NT2/D1 (cell line): ENCODE data around the gene EEFSEC.

Experiments
- DNase-seq: peaks from one replicate; pipeline ENCODE4 v3.0.0-alpha.2; 2011; ENCODE audit warnings: low read depth, low spot score
- H3K27me3 ChIP-seq: 2 replicates; pipeline ENCODE4 v1.6.0; 2011; ENCODE audit warnings: mild to moderate bottlenecking; ENCODE audit not compliant: insufficient read length, insufficient read depth
- H3K36me3 ChIP-seq: 2 replicates; pipeline ENCODE4 v1.6.1; 2011; ENCODE audit warnings: mild to moderate bottlenecking, low read length, mixed read lengths; ENCODE audit not compliant: insufficient read depth, insufficient read length
- H3K4me1 ChIP-seq: 2 replicates; pipeline ENCODE4 v1.5.1; 2011; ENCODE audit not compliant: insufficient read depth, insufficient read length
- H3K4me3 ChIP-seq: 2 replicates; pipeline ENCODE4 v1.5.1; 2011; ENCODE audit warnings: low read depth; ENCODE audit not compliant: insufficient read length
- H3K9ac ChIP-seq: 2 replicates; pipeline ENCODE4 v1.6.0; 2011; ENCODE audit warnings: low read depth; ENCODE audit not compliant: insufficient read length
- H3K9me3 ChIP-seq: 2 replicates; pipeline ENCODE4 v1.5.1; 2011; ENCODE audit warnings: mild to moderate bottlenecking, low read length; ENCODE audit not compliant: insufficient read depth
- SUZ12 ChIP-seq: IDR thresholded peaks from 2 replicates; pipeline ENCODE4 v1.6.1; 2011; ENCODE audit not compliant: insufficient read length, insufficient read depth; ENCODE audit errors: extremely low read depth
- YY1 ChIP-seq: IDR thresholded peaks from 2 replicates; pipeline ENCODE4 v1.6.1; 2011; ENCODE audit not compliant: insufficient read length, insufficient read depth
- ZNF274 ChIP-seq: IDR thresholded peaks from 2 replicates; pipeline ENCODE4 v1.6.1; 2011; ENCODE audit warnings: mild to moderate bottlenecking, low read depth, low read length

EEFSEC gene

GRCh38 chr3:128344052-128344735 lies 190.9 kb downstream of the EEFSEC start:
- H3K36me3 ChIP-seq, result peaks cover 12% of the 10 kb centered on the region
- H3K9ac ChIP-seq, result no peak overlapping the region

GRCh38 chr3:128345196-128345595 lies 191.9 kb downstream of the EEFSEC start:
- no peak overlapping the region for H3K4me3 ChIP-seq
- H3K4me1 ChIP-seq, result peaks cover 20% of the 10 kb centered on the region
- no peak for TF ChIP-seq SUZ12
- TF ChIP-seq YY1, result no peak
- no peak for TF ChIP-seq ZNF274
- peaks cover 12% of the 10 kb centered on the region for H3K36me3 ChIP-seq
- no peaks in the 10 kb centered on the region for H3K9me3 ChIP-seq
- no peak for DNase-seq
- H3K27me3 ChIP-seq, result no peaks in the 10 kb centered on the region
- no peak overlapping the region for H3K9ac ChIP-seq

More at GRCh38 chr3:128344052-128344735, 190.9 kb downstream of the EEFSEC start:
- no peaks in the 10 kb centered on the region for H3K27me3 ChIP-seq
- DNase-seq, result no peak
- TF ChIP-seq ZNF274 (no peak), SUZ12 (no peak), YY1 (no peak)
- H3K4me1 ChIP-seq, result peaks cover 13% of the 10 kb centered on the region
- no peaks in the 10 kb centered on the region for H3K9me3 ChIP-seq
- no peak overlapping the region for H3K4me3 ChIP-seq

GRCh38 chr3:128346562-128346961 lies 193.3 kb downstream of the EEFSEC start:
- no peak for TF ChIP-seq ZNF274
- TF ChIP-seq YY1, result no peak
- no peak for TF ChIP-seq SUZ12
- H3K27me3 ChIP-seq, result no peaks in the 10 kb centered on the region

GRCh38 chr3:128347282-128347681 lies 194.0 kb downstream of the EEFSEC start:
- Histone ChIP-seq H3K36me3 (peaks cover 10% of the 10 kb centered on the region), H3K4me1 (peaks cover 13% of the 10 kb centered on the region), H3K9me3 (no peaks in the 10 kb centered on the region), H3K9ac (no peak overlapping the region), H3K27me3 (no peaks in the 10 kb centered on the region), H3K4me3 (no peak overlapping the region)
- TF ChIP-seq ZNF274, result no peak
- no peak for TF ChIP-seq SUZ12
- TF ChIP-seq YY1, result no peak
- DNase-seq, result no peak

More at GRCh38 chr3:128346562-128346961, 193.3 kb downstream of the EEFSEC start:
- H3K4me1 ChIP-seq, result peaks cover 13% of the 10 kb centered on the region
- H3K36me3 ChIP-seq, result peaks cover 16% of the 10 kb centered on the region
- H3K4me3 ChIP-seq, result no peak overlapping the region
- no peak overlapping the region for H3K9ac ChIP-seq
- no peaks in the 10 kb centered on the region for H3K9me3 ChIP-seq
- DNase-seq, result no peak

- H3K4me3 ChIP-seq, result no peak overlapping the region
- H3K9me3 ChIP-seq, result no peaks in the 10 kb centered on the region
- TF ChIP-seq ZNF274 (no peak), YY1 (no peak)
- no peak overlapping the region for H3K9ac ChIP-seq
- peaks cover 10% of the 10 kb centered on the region for H3K4me1 ChIP-seq
- H3K27me3 ChIP-seq, result no peaks in the 10 kb centered on the region
- peaks cover 10% of the 10 kb centered on the region for H3K36me3 ChIP-seq
- DNase-seq, result no peak
Measured at GRCh38 chr3:128348075-128348474, 194.8 kb downstream of the EEFSEC start.

GRCh38 chr3:128348805-128349531 lies 195.7 kb downstream of the EEFSEC start:
- TF ChIP-seq SUZ12, result no peak
- TF ChIP-seq ZNF274, result no peak
- no peak for TF ChIP-seq YY1
- no peaks in the 10 kb centered on the region for H3K27me3 ChIP-seq
- peaks cover 12% of the 10 kb centered on the region for H3K4me1 ChIP-seq
- H3K9ac ChIP-seq, result no peak overlapping the region
- peak; percentile 33 for DNase-seq
- peaks cover 10% of the 10 kb centered on the region for H3K36me3 ChIP-seq
- no peak overlapping the region for H3K4me3 ChIP-seq
- H3K9me3 ChIP-seq, result no peaks in the 10 kb centered on the region

GRCh38 chr3:128349963-128350599 lies 196.8 kb downstream of the EEFSEC start:
- peaks cover 10% of the 10 kb centered on the region for H3K36me3 ChIP-seq
- TF ChIP-seq ZNF274 (no peak), SUZ12 (no peak), YY1 (no peak)
- H3K9ac ChIP-seq, result no peak overlapping the region
- peaks cover 14% of the 10 kb centered on the region for H3K4me1 ChIP-seq
- no peak overlapping the region for H3K4me3 ChIP-seq
- H3K27me3 ChIP-seq, result no peaks in the 10 kb centered on the region
- DNase-seq, result no peak
- H3K9me3 ChIP-seq, result no peaks in the 10 kb centered on the region
